Activated CD4-positive, alpha-beta T cell treated with anti-CD3 and anti-CD28 coated beads, Interleukin-2, amount 50 U/mL, for 16 hours (primary cell): Measurements from ENCODE around the gene ZSWIM1.
"Not testable (repeated sequence)": the region's sequence is repeated elsewhere in the genome, so short reads cannot be mapped to it uniquely, and the experiment has no call there.

Experiments
- DNase-seq: peaks from one replicate; pipeline ENCODE4 v3.0.0-alpha.2; 2020

ZSWIM1 gene

DNA sequence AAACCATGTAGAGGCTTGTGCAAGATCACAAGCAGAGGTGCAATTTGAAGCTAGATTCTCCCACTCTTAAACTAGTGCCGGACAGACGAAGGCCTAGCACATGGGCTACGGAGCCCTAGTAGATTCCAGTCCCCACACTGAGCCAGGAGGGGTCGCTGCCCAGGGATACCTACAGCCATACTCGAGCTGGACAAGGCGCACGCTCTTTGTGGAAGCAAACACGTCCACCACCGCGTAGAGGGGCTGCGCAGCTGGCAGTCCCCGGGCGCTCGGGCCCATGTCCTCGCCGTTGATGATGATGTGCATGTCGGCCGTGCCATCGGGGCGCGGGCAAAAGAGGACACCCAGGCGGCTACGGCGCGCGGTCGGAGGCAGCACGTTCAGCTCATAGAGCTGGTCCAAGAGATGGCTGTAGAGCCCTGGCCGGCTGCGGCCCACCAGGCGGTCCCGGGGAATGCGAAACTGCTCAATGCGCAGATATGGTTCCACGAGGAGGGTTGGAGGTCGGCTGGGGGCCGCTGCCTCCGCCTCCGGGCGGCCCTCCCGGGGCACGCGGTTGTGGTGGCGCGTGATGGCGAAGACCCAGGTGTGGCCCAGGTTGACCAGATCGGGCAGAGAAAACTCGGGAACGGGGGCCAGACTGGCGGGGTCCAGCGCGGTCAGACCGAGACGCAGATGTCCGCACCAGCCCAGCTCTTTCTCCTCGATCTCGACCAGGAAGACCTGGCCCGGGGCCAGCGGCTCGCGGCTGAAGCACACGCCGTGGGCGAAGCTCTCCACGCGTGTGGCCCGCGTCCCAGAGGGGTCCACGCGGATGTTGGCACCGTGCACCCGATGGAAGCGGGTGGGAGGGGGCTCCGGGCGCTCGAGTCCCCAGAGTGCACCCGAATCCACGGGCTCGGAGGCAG is 9.3 kb downstream of the ZSWIM1 start:
- DNase-seq: peak; percentile 26

DNA sequence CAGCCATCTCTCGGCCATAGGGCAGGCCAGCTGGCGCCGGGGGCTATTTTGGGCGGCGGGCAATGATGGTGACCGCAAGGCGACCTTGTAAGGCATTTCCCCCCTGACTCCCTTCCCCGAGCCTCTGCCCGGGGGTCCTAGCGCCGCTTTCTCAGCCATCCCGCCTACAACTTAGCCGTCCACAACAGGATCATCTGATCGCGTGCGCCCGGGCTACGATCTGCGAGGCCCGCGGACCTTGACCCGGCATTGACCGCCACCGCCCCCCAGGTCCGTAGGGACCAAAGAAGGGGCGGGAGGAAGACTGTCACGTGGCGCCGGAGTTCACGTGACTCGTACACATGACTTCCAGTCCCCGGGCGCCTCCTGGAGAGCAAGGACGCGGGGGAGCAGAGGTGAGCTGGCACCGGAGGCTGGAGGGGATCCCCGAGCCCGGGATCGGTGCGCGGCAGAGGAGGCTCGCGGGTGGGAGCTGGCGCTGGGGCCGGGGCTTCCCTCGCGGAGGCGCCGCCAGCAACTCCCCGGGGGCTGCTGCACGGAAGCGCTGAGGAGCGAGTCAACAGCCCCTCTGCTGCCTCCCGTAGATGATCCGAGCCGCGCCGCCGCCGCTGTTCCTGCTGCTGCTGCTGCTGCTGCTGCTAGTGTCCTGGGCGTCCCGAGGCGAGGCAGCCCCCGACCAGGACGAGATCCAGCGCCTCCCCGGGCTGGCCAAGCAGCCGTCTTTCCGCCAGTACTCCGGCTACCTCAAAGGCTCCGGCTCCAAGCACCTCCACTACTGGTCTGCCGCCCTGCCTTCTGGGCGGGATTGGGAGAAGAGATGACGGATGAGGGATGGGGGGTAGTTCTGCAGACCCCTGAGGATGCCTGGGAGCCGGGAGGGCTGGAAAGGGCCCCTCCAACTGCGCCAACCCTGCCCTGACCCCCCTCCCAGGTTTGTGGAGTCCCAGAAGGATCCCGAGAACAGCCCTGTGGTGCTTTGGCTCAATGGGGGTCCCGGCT is 10.3 kb downstream of the ZSWIM1 start, which contains the start of the genes CTSA and NEURL2:
Gene CTSA (plus strand): TSS at position 351 of the 999 bp plus-strand sequence. CDS start 234 bp downstream, at position 585.
Gene NEURL2 (minus strand): TSS at position 224 of the 999 bp plus-strand sequence. CDS start 217 bp downstream, at position 7.
- peak; percentile 87 for DNase-seq

DNA sequence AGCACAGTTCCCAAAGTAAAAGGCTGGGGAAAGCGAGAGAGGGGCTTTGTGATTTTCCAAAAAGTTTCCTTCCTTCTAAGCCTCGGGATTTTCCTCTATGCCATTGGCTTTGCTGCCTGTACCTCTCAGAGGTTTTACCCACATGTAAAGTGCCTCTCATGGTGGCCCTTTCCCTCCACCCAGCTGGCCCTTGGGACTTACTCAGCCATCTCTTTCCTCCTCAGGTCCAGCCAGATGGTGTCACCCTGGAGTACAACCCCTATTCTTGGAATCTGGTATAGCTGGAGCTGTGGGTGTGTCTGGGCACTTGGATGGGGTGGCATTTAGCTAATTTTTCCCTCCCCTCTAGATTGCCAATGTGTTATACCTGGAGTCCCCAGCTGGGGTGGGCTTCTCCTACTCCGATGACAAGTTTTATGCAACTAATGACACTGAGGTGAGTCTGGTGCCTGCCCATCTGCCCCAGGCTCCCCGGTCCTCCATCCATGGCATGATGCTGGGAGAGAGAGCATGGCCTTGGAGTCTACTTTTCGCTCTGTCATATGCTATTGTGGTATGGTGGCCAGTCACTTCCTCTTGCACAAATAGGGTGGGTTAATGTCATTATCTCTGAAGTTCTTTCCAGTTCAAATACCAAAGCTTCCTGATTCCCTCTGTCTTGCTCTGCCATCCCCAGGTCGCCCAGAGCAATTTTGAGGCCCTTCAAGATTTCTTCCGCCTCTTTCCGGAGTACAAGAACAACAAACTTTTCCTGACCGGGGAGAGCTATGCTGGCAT is 11.2 kb downstream of the ZSWIM1 start:
- no peak for DNase-seq

DNA sequence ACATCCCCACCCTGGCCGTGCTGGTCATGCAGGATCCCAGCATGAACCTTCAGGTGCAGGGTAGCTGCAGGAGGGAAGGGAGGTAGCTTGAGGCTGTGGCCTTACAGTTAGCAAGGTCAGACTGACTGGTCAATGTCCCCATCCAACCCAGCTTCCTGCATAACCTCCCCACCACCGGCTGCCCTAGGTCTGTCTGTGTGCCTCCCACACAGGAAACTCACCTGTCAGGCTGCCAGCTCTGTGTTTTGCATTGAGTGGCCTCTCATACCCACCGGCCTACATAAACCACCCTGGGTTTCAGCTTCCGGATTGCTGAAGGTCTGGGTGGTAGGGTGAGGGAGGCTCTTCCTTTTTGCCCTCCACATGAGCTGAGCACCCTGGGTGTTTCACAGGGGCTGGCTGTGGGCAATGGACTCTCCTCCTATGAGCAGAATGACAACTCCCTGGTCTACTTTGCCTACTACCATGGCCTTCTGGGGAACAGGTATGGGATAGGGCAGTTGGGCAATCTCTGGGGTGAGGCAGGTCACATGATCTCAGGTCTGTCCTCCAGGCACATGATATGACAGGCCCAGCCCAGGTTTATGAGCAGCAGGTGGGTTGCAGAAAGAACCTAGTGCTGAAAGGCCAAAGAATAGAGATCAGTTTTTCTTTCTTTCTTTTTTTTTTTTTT is 11.9 kb downstream of the ZSWIM1 start:
- peak; percentile 43 for DNase-seq

DNA sequence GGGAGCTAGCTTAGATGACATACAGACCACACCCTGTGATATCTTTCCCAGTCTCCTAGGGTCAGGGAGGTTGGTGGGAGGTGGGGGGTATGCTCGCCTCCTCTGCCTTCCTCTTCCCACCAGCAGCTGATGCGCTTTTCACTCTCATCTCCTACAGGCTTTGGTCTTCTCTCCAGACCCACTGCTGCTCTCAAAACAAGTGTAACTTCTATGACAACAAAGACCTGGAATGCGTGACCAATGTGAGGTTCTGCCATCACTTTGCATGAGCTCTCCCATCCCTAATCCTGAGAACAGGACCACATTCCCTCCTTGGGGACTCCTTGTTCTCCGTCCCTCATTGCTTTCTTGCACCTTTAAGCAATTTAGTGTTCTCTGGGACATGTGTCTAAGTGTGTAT is 12.8 kb downstream of the ZSWIM1 start:
- no peak for DNase-seq

DNA sequence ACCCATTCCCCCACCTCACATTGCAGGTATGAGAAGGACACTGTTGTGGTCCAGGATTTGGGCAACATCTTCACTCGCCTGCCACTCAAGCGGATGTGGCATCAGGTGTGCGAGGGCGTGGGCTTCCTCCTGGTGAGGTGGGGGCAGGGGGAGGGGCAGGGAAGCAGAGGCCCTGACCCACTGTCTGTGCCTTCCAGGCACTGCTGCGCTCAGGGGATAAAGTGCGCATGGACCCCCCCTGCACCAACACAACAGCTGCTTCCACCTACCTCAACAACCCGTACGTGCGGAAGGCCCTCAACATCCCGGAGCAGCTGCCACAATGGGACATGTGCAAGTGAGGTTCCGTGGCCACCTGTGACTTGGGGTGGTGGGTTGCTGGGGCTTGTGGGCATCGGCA is 13.8 kb downstream of the ZSWIM1 start:
- DNase-seq: no peak

DNA sequence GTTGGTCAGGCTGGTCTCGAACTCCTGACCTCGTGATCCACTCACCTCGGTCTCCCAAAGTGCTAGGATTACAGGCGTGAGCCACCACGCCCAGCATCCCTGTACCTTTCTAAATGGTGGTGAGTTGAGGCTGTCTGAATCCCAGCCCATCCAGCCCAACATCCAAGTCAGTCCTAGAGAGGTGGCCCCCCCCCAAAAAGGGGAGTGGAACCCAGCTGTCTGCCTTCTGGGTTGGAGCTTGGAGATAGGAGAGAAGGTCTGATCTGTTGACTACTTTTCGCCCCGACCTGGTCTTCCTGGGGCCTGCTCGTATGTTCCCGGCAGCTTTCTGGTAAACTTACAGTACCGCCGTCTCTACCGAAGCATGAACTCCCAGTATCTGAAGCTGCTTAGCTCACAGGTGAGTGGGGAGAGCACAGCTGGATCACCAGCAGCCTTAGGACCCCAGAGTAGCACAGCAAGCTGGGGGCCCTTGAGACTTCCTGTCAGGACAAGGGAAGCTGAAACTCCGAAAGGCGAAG is 15.7 kb downstream of the ZSWIM1 start:
- DNase-seq: no peak

DNA sequence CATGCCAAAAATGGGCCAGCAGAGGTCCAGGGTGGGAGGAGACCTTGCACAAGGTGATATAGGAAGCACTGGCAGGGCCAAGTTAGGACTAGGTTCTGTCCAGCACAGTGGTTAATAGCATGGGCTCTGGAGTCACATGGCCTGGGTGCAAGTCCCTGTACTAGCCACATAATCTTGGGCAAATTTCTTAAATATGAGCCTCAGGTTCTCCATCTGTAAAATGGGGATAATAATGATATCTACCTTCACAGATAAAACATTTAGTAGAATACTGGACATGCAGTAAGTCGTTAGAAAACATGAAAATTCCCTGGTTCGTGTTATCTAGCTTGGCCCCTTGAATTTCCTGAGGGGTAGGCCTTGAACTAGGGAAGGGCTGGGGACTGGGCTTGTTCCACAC is 16.3 kb downstream of the ZSWIM1 start:
- no peak for DNase-seq

DNA sequence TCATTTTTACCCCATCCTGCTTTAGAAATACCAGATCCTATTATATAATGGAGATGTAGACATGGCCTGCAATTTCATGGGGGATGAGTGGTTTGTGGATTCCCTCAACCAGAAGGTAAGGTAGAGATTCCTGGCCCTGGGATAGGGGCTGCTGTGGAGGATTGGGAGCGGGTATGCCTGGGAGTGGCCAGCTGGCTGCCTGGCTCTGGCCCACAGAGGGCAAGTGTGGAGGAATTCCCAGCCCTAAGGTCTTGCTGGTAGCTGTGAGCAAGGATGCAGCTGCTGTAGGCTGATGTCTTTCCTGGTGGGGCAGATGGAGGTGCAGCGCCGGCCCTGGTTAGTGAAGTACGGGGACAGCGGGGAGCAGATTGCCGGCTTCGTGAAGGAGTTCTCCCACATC is 16.7 kb downstream of the ZSWIM1 start:
- no peak for DNase-seq

DNA sequence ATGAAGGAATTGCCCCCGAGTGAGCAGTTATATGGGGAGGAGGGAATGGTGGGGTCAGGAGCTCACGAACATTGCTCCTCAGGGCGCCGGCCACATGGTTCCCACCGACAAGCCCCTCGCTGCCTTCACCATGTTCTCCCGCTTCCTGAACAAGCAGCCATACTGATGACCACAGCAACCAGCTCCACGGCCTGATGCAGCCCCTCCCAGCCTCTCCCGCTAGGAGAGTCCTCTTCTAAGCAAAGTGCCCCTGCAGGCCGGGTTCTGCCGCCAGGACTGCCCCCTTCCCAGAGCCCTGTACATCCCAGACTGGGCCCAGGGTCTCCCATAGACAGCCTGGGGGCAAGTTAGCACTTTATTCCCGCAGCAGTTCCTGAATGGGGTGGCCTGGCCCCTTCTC is 17.3 kb downstream of the ZSWIM1 start:
- no peak for DNase-seq

DNA sequence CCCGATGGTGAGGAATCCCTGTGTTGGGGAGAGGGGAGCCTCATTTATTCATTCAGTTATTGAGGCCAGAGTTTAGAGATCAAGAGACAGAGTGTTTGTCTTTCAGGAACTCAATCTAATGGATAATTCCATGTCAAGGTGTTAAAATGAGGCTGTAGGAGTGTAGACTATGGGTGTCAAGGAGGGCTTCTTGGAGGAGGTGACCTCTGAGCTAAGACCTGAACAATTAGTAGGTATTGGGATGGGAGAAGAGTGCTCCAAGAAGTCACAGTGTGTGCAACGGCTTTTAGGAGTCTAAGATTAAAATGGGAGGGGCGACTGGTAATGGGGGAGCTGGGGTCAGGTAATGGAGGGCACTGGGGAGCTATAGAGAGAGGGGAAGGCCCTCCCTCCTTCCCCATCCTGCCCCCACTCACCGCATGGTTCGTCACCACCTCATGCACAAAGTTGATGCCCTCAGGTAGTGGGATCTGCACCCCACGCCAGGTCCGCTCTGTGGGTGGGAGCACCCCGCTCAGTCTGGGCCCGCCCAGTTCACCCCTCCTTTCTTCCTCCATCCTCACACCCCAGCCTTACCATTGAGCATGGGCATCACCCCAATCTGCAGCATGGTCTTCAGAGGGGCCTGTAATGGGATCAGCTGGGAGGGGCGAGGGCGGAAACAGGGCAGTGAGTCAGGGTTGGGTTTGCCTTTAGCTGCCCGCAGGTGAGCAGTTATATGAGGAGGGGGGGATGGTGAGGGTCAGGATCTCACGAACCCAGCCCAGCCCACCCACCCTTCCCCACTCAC is 18.2 kb downstream of the ZSWIM1 start:
- DNase-seq: no peak

DNA sequence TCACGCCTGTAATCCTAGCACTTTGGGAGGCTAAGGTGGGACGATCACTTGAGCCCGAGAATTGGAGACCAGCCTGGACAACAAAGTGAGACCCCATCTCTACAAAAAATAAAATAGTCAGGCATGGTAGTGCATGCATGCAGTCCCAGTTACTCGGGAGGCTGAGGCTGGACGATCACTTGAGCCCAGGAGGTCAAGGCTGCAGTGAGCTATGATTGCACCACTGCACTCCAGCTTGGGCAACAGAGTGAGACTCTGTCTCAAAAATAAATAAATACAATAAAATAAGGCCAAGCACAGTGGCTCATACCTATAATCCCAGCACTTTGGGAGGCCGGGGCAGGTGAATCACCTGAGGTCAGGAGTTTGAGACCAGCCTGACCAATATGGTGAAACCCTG is 20.3 kb downstream of the ZSWIM1 start:
- DNase-seq: not testable (repeated sequence)

DNA sequence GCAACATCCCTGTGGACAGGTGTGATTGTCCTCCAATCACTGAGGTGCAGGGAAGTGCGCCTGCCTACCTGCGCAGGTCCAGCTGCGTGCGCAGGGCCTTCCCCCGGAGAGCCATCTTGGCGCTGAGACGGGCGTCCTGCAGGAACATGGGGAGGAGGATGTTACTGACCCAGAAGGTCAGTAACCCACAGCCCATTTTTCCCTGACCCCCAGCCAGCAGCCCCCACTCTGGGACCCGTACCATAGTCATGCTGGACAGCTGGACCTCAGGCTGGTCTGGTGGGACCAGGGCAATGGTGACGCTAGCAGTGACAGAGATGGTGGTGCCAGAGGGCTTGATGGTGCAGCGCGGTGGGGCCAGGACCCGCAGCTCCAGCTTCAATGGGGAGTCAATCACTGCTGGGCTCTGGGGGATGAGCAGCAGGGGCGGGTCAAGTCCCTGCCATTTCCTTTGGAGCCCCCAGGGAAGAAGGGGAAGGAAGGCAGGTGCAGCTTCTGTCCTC is 21.2 kb downstream of the ZSWIM1 start:
- DNase-seq: no peak

DNA sequence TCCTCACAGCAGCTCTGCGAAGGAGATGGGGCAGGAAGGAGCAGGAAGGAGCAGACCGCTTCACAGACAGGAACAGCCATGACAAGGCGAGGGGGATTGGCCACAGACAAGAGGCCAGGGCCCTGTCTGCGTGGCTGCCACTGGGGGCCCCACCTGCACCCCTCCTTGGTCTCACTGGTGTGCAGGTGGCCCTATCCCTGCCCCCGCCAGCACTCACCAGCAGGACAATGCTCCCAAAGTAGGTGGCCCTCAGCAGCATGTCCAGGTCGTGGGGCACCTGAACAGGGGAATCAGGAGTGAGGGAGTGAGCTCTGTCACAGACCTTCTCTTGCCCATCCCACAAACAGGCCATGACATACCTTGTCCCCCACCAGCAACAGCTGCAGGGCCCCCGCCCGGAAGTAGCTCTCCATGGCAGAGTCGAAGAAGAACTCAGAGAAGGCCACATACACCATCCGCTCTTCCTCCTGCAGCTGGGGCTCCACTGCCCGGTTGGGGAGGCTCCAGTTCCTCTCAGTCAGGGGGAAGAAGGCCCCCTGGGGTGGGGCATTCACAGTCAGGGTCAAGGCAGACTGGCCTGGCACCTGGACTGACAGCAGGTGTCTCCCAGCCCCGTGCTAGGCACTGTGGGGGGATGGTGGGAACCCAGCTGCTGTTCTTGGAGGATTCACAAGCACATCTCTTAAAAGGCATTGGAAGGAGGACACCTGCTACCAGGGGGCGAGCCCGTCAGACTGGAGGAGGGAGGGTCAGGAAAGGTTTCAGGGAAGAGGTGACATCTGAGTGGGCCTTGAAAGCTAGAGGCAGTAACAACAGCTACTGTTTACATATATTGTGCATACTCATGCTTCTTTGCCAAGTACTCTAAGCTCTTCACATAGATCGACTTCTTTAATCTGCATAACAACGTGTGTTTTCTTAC is 23.8 kb downstream of the ZSWIM1 start:
- no peak for DNase-seq

DNA sequence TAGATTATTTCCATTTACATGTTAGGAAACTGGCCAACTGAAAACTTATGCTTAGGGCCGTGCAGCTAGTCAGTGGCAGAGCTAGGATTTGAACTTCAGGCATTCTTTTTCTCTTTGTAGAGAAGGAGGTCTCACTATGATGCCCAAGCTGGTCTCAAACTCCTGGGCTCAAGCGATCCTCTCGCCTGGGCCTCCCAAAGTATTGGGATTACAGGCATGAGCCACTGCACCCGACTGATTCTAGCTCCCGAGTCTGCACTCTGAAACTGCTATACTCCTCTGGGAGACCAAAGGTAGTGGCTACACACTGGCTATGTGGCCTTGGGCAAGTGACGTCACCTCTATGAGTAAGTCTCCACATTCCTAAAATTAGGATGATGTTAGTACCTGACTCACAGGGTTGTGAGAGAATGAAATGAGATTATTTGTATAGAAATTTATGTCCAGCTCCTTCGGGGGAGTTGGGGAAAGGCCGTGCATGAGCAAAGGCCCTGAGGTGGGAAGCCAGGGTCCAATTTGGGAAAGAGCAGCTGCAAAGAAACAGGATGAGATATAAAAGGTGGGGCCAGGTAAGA is 24.6 kb downstream of the ZSWIM1 start:
- DNase-seq: no peak

DNA sequence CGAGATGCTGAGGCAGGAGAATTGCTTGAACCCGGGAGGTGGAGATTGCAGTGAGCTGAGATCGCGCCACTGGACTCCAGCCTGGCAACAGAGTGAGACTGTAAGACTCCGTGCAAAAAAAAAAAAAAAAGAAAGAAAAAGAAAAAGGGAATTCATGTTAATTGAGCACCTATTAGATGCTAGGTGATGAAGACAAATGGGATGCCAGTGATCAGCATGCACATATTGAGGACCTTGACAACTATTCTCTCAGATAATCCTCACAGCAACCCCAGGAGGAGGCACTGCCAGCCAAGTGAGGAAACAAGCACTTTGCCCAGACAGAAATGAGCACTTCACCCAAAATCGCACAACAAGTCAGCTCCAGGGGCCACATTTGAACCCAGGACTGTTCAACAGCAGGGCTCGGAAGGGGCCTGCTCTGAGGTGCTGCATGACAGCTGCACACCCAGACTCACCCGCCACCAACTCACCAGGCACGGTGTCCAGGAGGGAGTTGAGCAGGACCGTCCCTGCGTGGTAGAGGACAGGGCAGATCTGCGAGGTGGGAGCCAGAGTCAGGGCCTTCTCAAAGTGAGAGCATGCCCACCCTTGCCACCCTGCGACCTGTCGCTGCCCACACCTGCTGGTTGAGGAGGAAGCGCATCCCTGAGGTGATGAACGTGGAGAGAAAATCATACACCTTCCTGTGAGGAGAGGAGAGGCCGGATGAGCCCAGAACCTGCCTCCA is 26.4 kb downstream of the ZSWIM1 start:
- DNase-seq: no peak

DNA sequence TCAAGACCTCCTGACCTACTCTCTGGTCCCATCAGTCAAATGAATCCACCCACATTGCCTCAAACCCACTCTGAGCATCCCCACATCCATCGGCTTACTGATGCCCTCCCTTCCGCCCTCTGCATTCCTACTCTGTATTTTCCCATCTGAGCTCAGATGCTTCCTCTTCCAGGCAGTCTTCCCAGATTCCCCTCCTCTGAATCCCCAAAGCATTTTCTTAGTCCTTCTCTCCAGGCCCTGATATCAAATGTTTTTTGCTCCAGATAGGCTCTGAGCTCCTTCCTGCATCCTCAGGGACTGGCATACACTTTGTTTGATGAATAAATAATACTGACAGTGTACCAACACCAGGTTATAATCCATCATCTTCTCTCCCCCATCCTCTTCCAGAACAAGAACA is 27.1 kb downstream of the ZSWIM1 start:
- DNase-seq: no peak

DNA sequence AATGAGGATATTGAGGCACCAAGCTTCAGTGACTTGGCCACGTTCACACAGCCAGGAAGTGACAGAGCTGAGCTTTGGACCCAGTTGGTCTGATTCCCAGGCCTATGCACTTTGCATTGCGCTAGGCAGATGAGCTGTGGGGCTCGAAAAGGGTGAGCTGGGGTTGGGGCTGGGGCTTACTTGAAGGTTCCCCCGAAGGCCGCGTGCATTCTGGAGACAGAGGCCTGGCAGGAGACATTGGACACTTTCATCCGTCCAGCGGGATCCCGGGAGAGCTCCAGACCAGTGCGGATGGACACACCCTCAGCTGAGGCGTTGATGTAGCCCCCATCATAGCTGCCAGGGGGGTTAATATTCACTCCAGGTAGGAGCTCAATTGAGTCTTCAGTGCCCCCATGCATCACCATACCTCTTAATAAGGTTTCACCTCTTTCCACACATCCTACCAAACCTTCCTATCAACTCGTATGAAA is 28.3 kb downstream of the ZSWIM1 start:
- no peak for DNase-seq
